ENCODE results near the gene FANCB.

FANCB gene

GRCh38 chrX:14832586-14832985, 40.3 kb downstream of the FANCB start:
- DNase-seq = no peak

DNA sequence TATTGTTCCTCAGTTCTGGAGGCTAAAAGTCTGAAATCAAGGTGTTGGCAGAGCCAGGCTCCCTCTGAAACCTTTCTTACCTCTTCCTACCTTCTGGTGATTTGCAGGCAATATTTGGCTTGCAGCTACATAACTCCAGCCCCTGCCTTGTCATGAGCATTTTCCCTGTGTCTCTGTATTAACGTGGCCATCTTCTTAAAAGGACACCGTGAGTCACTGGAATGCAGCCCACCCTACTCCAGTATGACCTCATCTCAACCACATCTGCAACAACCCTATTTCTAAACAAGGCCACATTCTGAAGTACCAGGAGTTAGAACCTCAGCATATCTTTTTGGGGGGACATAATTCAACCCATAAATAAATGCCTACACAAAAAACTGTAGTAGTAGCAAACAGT, 40.7 kb downstream of the FANCB start:
- no peak for DNase-seq

DNA sequence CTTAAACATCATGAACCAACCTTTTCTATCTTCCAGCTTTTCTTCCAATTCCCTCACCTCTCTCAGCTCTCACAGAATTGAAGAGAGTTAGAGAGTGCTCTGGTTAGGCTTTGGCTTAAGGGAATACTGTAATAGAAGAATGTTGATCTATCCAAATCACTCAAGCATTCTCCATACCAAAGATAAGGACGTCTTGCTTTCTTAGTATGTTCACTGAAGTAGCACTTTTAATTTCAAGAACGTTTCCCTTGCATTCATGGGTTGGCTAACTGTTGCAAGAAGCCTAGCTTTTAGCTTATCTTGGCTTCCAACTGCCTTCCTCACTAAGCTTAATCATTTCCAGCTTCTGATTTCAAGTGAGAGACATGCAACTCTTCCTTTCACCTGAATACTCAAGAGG, 43.2 kb downstream of the FANCB start:
- no peak for DNase-seq

- no peak for DNase-seq
Observed at GRCh38 chrX:14826319-14826718, 46.5 kb downstream of the FANCB start.

- no peak for DNase-seq
Observed at GRCh38 chrX:14825851-14826250, 47.0 kb downstream of the FANCB start.

- no peak for DNase-seq
Observed at GRCh38 chrX:14819769-14820168, 53.1 kb downstream of the FANCB start.

DNA sequence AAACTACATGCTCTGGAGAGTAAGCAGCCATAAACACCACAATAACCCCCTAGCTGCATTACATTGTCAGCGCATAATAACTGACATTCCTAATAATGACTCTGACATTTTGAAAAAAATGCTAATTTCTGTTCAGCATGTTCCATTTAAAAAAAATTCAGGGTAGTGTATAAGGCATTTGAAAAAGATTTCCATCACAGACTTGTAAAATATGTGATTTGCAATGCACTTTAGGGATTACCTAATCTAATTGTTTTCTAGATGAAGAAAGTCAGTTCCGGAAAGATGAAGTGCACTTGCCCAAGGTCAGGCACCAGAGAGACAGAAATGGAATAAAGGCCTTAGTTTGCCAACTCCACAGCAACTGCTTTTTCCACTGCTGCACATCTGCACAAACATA, 55.3 kb downstream of the FANCB start:
- no peak for DNase-seq

- no peak for DNase-seq
Observed at GRCh38 chrX:14802943-14803710, 69.7 kb downstream of the FANCB start.

GRCh38 chrX:14801136-14801535, 71.7 kb downstream of the FANCB start:
- DNase-seq = no peak

DNA sequence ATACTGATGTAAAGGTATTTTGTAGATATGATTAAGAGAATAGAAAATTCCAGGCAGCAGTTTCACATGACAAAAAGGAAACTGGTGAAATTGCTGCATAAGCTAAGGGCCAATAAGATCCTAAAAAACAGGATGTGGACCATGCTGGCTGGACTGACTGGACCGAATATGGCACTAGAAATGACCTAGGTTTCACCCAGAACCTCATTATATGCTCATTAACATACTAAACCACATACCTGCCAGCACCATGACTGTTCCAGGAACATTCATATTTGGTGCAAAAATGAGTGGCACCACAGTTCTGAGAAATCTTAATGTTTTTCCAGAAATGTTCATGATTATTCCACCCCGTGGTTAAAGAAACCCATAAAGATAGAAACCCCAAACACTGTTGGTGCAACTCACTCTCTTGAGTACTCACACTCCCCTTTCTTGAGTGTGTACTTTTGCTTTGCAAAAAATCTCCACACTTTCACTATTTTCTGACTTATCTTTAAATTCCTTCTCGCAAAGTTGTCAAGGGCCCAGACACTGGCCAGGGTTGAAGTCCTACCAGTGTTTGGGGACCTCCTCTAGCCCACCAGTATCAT, 74.0 kb downstream of the FANCB start:
- no peak for DNase-seq

Measured in NCI-H524 treated with DMSO at 0.1 percent for 48 hours (cell line).